Vagina (tissue), 2 donors: Measurements from ENCODE around the gene MAGOH. TPM values are rescaled to one million over a fixed set of nuclear protein-coding genes. Genes with fewer than 3 reads are reported as not detected.
A peak's percentile ranks its signal among the peaks of the same experiment; 100 is the strongest.

Experiments used
- DNase-seq, 2 donors: peaks; one replicate each; pipeline ENCODE4 v3.0.0-alpha.2; 2017; ENCODE audit errors: extremely low spot score in 2 of 2
- H3K27ac ChIP-seq: fragments of 200-600 bp; sonication (generic); one replicate; pipeline ENCODE4 v1.5.1; 2019
- H3K27me3 ChIP-seq: fragments of 200-600 bp; sonication (generic); one replicate; pipeline ENCODE4 v1.5.1; 2019
- H3K36me3 ChIP-seq, 2 donors: fragments of 200-600 bp; sonication (generic); one replicate each; pipeline ENCODE4 v1.5.1; 2017 to 2019
- H3K4me1 ChIP-seq: fragments of 200-600 bp; sonication (generic); one replicate; pipeline ENCODE4 v1.5.1; 2019
- H3K4me3 ChIP-seq, 2 donors: fragments of 200-600 bp; sonication (generic); 1 replicate in 1 of 2; 2 replicates in 1 of 2; pipeline ENCODE4 v1.5.1; 2016 to 2019
- H3K9me3 ChIP-seq: fragments of 200-600 bp; sonication (generic); one replicate; pipeline ENCODE4 v1.5.1; 2019
- CTCF ChIP-seq, 3 experiments: fragments of 450-650 bp in 2 of 3; fragments of 200-600 bp in 1 of 3; sonication (generic) in 1 of 3; IDR thresholded peaks; one replicate each; pipeline ENCODE4 v1.5.1; 2017 to 2019; ENCODE audit warnings: antibody characterized with exemption in 3 of 3, mild to moderate bottlenecking in 2 of 3, moderate library complexity in 2 of 3
- POLR2A ChIP-seq, 2 donors: fragments of 450-650 bp; IDR thresholded peaks; one replicate each; pipeline ENCODE4 v1.6.1; 2017; ENCODE audit warnings: antibody characterized with exemption in 2 of 2, mild to moderate bottlenecking in 2 of 2, moderate library complexity in 2 of 2
- POLR2AphosphoS5 ChIP-seq, 2 donors: sonication (generic); formaldehyde crosslinking; IDR thresholded peaks; one replicate each; pipeline ENCODE4 v1.9.0; 2017; ENCODE audit warnings: antibody characterized with exemption in 2 of 2, mild to moderate bottlenecking in 2 of 2, low read depth in 1 of 2; ENCODE audit not compliant: insufficient read depth in 1 of 2
- intact Hi-C: fragments of 100-400 bp; cut with DNase I; formaldehyde crosslinking; loops from one replicate; pipeline ENCODE4 v1.15.1; 2023
- total RNA-seq: library from RNA; depleted of rRNA; stranded (reverse); fragments of >200 nt; gene quantifications from one replicate; pipeline ENCODE4 v1.2.3, GENCODE V29; 2016

The MAGOH gene
- total RNA-seq, 1 donor from 2014 or later, result 23.6 TPM

GRCh38 chr1:53218201-53218600, 20.1 kb downstream of the MAGOH start:
- Histone ChIP-seq H3K4me3 (no peak overlapping the region), H3K36me3 (peaks cover 0 to 25% of the 10 kb centered on the region in 2 donors), H3K4me1 (peaks cover 17% of the 10 kb centered on the region), H3K27ac (no peak overlapping the region), H3K27me3 (no peaks in the 10 kb centered on the region), H3K9me3 (no peaks in the 10 kb centered on the region)
- DNase-seq, result peak in 1 of 2 donors; percentile 70
- intact Hi-C loops, result no loop called here
- TF ChIP-seq CTCF (IDR thresholded peaks at IDR 0.05), result no peak
- TF ChIP-seq POLR2A (IDR thresholded peaks at IDR 0.05), result no peak
- no peak for TF ChIP-seq POLR2AphosphoS5 (IDR thresholded peaks at IDR 0.05; ENCODE audit: insufficient read depth in 1 of 2, low read depth in 1 of 2)

GRCh38 chr1:53214376-53214940, 23.9 kb downstream of the MAGOH start:
- DNase-seq, result no peak
- Histone ChIP-seq H3K9me3 (no peaks in the 10 kb centered on the region), H3K27me3 (no peaks in the 10 kb centered on the region), H3K27ac (no peak overlapping the region), H3K36me3 (peaks cover 0 to 61% of the 10 kb centered on the region in 2 donors), H3K4me3 (no peak overlapping the region), H3K4me1 (peaks cover 5% of the 10 kb centered on the region)
- TF ChIP-seq POLR2AphosphoS5 (IDR thresholded peaks at IDR 0.05; ENCODE audit: insufficient read depth in 1 of 2, low read depth in 1 of 2) (no peak), CTCF (IDR thresholded peaks at IDR 0.05) (no peak), POLR2A (IDR thresholded peaks at IDR 0.05) (no peak)
- intact Hi-C loops, result no loop called here

GRCh38 chr1:53210954-53211353, 27.4 kb downstream of the MAGOH start:
- no peak for DNase-seq
- TF ChIP-seq CTCF (IDR thresholded peaks at IDR 0.05) (no peak), POLR2A (IDR thresholded peaks at IDR 0.05) (no peak), POLR2AphosphoS5 (IDR thresholded peaks at IDR 0.05; ENCODE audit: insufficient read depth in 1 of 2, low read depth in 1 of 2) (no peak)

GRCh38 chr1:53210352-53210751, 28.0 kb downstream of the MAGOH start:
- no peaks in the 10 kb centered on the region for H3K27me3 ChIP-seq
- intact Hi-C loops, result no loop called here
- H3K9me3 ChIP-seq, result no peaks in the 10 kb centered on the region
- no peak for DNase-seq
- H3K36me3 ChIP-seq, result peaks cover 0 to 83% of the 10 kb centered on the region in 2 donors
- H3K4me3 ChIP-seq, result no peak overlapping the region
- no peak overlapping the region for H3K27ac ChIP-seq
- no peaks in the 10 kb centered on the region for H3K4me1 ChIP-seq
- no peak for TF ChIP-seq POLR2A (IDR thresholded peaks at IDR 0.05)
- TF ChIP-seq POLR2AphosphoS5 (IDR thresholded peaks at IDR 0.05; ENCODE audit: insufficient read depth in 1 of 2, low read depth in 1 of 2), result no peak
- no peak for TF ChIP-seq CTCF (IDR thresholded peaks at IDR 0.05)

More at GRCh38 chr1:53210954-53211353, 27.4 kb downstream of the MAGOH start:
- no peak overlapping the region for H3K27ac ChIP-seq
- H3K27me3 ChIP-seq, result no peaks in the 10 kb centered on the region
- H3K4me3 ChIP-seq, result no peak overlapping the region
- intact Hi-C loops, result no loop called here
- peaks cover 0 to 81% of the 10 kb centered on the region in 2 donors for H3K36me3 ChIP-seq
- no peaks in the 10 kb centered on the region for H3K4me1 ChIP-seq
- no peaks in the 10 kb centered on the region for H3K9me3 ChIP-seq

- peaks cover 0 to 77% of the 10 kb centered on the region in 2 donors for H3K36me3 ChIP-seq
- H3K9me3 ChIP-seq, result no peaks in the 10 kb centered on the region
- intact Hi-C loops, result no loop called here
- no peaks in the 10 kb centered on the region for H3K4me1 ChIP-seq
- no peaks in the 10 kb centered on the region for H3K27me3 ChIP-seq
- peak in 1 of 2 donors; percentile 13 for DNase-seq
- no peak overlapping the region for H3K4me3 ChIP-seq
- TF ChIP-seq POLR2A (IDR thresholded peaks at IDR 0.05), result no peak
- no peak for TF ChIP-seq POLR2AphosphoS5 (IDR thresholded peaks at IDR 0.05; ENCODE audit: insufficient read depth in 1 of 2, low read depth in 1 of 2)
- no peak overlapping the region for H3K27ac ChIP-seq
Measured at GRCh38 chr1:53207726-53208125, 30.6 kb downstream of the MAGOH start.
